CD8-positive, alpha-beta memory T cell (primary cell): ENCODE results near the gene HRCT1. TPM values are rescaled to one million over a fixed set of nuclear protein-coding genes. Genes with fewer than 3 reads are reported as not detected.

Experiments used
- CTCF ChIA-PET: fragments of 350-600 bp; sonication (Branson Sonifier 250); formaldehyde crosslinking; loops from one replicate; lab custom pipeline; 2021; ENCODE audit warnings: antibody characterized with exemption; lab: Charles Lee
- POLR2A ChIA-PET: fragments of 350-600 bp; sonication (Branson Sonifier 250); formaldehyde crosslinking; loops from one replicate; lab custom pipeline; 2021; ENCODE audit warnings: antibody characterized with exemption; lab: Charles Lee
- DNase-seq, 5 donors: peaks; one replicate each; pipeline versions ENCODE4 v3.0.0 to v3.0.0-alpha.2; 2020 to 2022; ENCODE audit warnings: mixed read lengths in 1 of 5
- H3K27ac ChIP-seq: one replicate; pipeline ENCODE4 v1.7.0; 2013; ENCODE audit warnings: low read depth, mild to moderate bottlenecking, low read length, moderate library complexity
- H3K27me3 ChIP-seq: 2 replicates; pipeline ENCODE4 v1.7.0; 2013; ENCODE audit warnings: low read length, mild to moderate bottlenecking; ENCODE audit not compliant: insufficient read depth, poor library complexity, severe bottlenecking
- H3K36me3 ChIP-seq: 2 replicates; pipeline ENCODE4 v1.7.0; 2013; ENCODE audit warnings: mild to moderate bottlenecking, low read length, moderate library complexity; ENCODE audit not compliant: insufficient read depth
- H3K4me1 ChIP-seq: 2 replicates; pipeline ENCODE4 v1.7.0; 2013; ENCODE audit warnings: mild to moderate bottlenecking, low read length, moderate library complexity; ENCODE audit not compliant: insufficient read depth
- H3K4me3 ChIP-seq: 2 replicates; pipeline ENCODE4 v1.7.0; 2013; ENCODE audit warnings: mild to moderate bottlenecking, low read length
- H3K9me3 ChIP-seq: 2 replicates; pipeline ENCODE4 v1.7.0; 2013; ENCODE audit warnings: mild to moderate bottlenecking, low read length
- H3K27ac Mint-ChIP-seq, 8 donors: one replicate each; pipeline ENCODE4 v1.8.0; 2020 to 2021; ENCODE audit warnings: mixed read lengths in 8 of 8, mild to moderate bottlenecking in 6 of 8, inconsistent platforms in 3 of 8, moderate library complexity in 3 of 8
- H3K27me3 Mint-ChIP-seq, 2 donors: one replicate each; pipeline ENCODE4 v1.8.0; 2020 to 2021; ENCODE audit warnings: mixed read lengths in 2 of 2, mild to moderate bottlenecking in 1 of 2, moderate library complexity in 1 of 2
- H3K36me3 Mint-ChIP-seq, 3 donors: one replicate each; pipeline ENCODE4 v1.8.0; 2020 to 2021; ENCODE audit warnings: mixed read lengths in 3 of 3, inconsistent platforms in 1 of 3, mild to moderate bottlenecking in 1 of 3
- H3K4me1 Mint-ChIP-seq, 3 donors: one replicate each; pipeline ENCODE4 v1.8.0; 2020 to 2021; ENCODE audit warnings: mixed read lengths in 3 of 3, inconsistent platforms in 1 of 3, mild to moderate bottlenecking in 1 of 3
- H3K4me3 Mint-ChIP-seq, 7 donors: one replicate each; pipeline ENCODE4 v1.8.0; 2020 to 2021; ENCODE audit warnings: mixed read lengths in 7 of 7, mild to moderate bottlenecking in 6 of 7, moderate library complexity in 4 of 7, inconsistent platforms in 2 of 7
- H3K9me3 Mint-ChIP-seq, 5 donors: one replicate each; pipeline ENCODE4 v1.8.0; 2020 to 2022; ENCODE audit warnings: mixed read lengths in 5 of 5, mild to moderate bottlenecking in 3 of 5, moderate library complexity in 2 of 5, inconsistent platforms in 1 of 5
- polyA plus RNA-seq: library from polyadenylated mRNA; unstranded; fragments of 300-500 nt; fragmentation: Illumina TruSeq; gene quantifications from one replicate; pipeline ENCODE4 v1.2.3, GENCODE V29; 2021
- total RNA-seq, 2 experiments: library from RNA; stranded (reverse); gene quantifications; one replicate each; pipeline ENCODE4 v1.2.3, GENCODE V29; 2021

HRCT1 gene
- total and polyA plus RNA-seq, 3 experiments from 2014 or later, result not detected

DNA sequence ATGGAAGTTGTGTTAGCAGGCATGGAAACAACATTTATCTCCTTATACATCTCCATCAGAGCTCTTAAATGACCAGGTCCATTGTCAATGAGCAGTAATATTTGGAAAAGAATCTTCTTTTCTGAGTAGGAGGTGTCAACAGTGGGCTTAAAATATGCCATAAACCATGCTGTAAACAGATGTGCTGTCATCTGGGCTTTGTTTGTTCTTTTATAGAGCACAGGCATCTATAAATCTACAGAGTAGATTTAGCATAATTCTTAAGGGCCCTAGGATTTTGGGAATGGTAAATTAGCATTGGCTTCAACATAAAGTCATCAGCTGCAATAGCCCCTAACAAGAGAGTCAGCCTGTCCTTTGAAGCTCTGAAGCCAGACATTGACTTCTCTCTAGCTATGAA, 7.7 kb upstream of the HRCT1 start:
- Mint-ChIP-seq H3K4me3 (no peak overlapping the region), H3K27ac (no peak overlapping the region), H3K27me3 (peaks cover 8 to 57% of the 10 kb centered on the region in 2 donors), H3K4me1 (peaks cover 0 to 6% (median 5%) of the 10 kb centered on the region in 3 donors), H3K9me3 (no peaks in the 10 kb centered on the region), H3K36me3 (no peaks in the 10 kb centered on the region)
- H3K4me3 ChIP-seq, result no peak overlapping the region
- no peaks in the 10 kb centered on the region for H3K27me3 ChIP-seq
- H3K36me3 ChIP-seq, result no peaks in the 10 kb centered on the region
- DNase-seq, result no peak
- no peak overlapping the region for H3K27ac ChIP-seq
- CTCF ChIA-PET, result interaction anchor here (1.0 to 1.4 kb wide), 3 partner anchors 9 to 63 kb away, joined by 3 read pairs; no protein-coding TSS in a partner anchor
- H3K9me3 ChIP-seq, result no peaks in the 10 kb centered on the region
- POLR2A ChIA-PET, result no interaction called here
- peaks cover 7% of the 10 kb centered on the region for H3K4me1 ChIP-seq

- Histone ChIP-seq H3K27me3 (no peaks in the 10 kb centered on the region), H3K4me1 (peaks cover 10% of the 10 kb centered on the region), H3K4me3 (no peak overlapping the region), H3K27ac (no peak overlapping the region), H3K9me3 (no peaks in the 10 kb centered on the region), H3K36me3 (no peaks in the 10 kb centered on the region)
- Mint-ChIP-seq H3K4me1 (peaks cover 0 to 6% (median 5%) of the 10 kb centered on the region in 3 donors), H3K36me3 (no peaks in the 10 kb centered on the region), H3K9me3 (no peaks in the 10 kb centered on the region), H3K27me3 (peaks cover 8 to 50% of the 10 kb centered on the region in 2 donors), H3K27ac (no peak overlapping the region), H3K4me3 (no peak overlapping the region)
- CTCF ChIA-PET, result interaction anchor here (1.0 to 1.1 kb wide), 2 partner anchors 12 to 46 kb away, joined by 3 to 5 read pairs; no protein-coding TSS in a partner anchor
- POLR2A ChIA-PET, result no interaction called here
- no peak for DNase-seq
Measured at GRCh38 chr9:35899021-35899420, 7.0 kb upstream of the HRCT1 start.

DNA sequence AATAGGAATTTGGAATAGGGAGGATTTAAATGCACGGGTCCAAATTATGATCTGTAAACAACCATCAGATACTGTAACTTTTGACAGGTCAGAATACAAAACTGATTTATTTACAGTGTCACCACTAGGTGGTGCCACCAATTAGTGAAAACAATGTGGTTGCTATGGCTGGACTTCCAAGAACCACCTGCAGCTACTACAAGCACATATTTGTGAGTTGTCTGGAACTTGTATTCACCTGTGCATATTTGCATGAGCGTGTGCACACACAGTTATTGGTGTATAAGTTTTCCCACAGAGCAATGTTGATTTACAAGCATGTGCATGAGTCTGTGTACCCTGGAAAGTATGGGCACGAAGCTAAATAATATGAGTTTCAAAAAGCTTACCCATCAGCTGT, 3.0 kb upstream of the HRCT1 start:
- Mint-ChIP-seq H3K27me3 (peaks cover 5 to 27% of the 10 kb centered on the region in 2 donors), H3K27ac (no peak overlapping the region), H3K36me3 (no peaks in the 10 kb centered on the region), H3K4me1 (peaks cover under 1 to 17% (median 7%) of the 10 kb centered on the region in 3 donors), H3K9me3 (no peaks in the 10 kb centered on the region), H3K4me3 (no peak overlapping the region)
- ChIA-PET POLR2A (no interaction called here), CTCF (interaction anchor here (0.8 to 2.3 kb wide), 12 partner anchors 9 to 120 kb away, joined by 3 to 27 read pairs (median 4); no protein-coding TSS in a partner anchor)
- no peak overlapping the region for H3K27ac ChIP-seq
- no peaks in the 10 kb centered on the region for H3K36me3 ChIP-seq
- no peaks in the 10 kb centered on the region for H3K27me3 ChIP-seq
- peaks cover 24% of the 10 kb centered on the region for H3K4me1 ChIP-seq
- H3K4me3 ChIP-seq, result no peak overlapping the region
- DNase-seq, result peak in 2 of 5 donors; percentile 37 to 54
- no peaks in the 10 kb centered on the region for H3K9me3 ChIP-seq

GRCh38 chr9:35904338-35904737, 1.7 kb upstream of the HRCT1 start:
- Mint-ChIP-seq H3K36me3 (no peaks in the 10 kb centered on the region), H3K9me3 (no peaks in the 10 kb centered on the region), H3K27ac (no peak overlapping the region), H3K4me1 (peaks cover 10 to 30% (median 19%) of the 10 kb centered on the region in 3 donors), H3K27me3 (peaks cover 5 to 20% of the 10 kb centered on the region in 2 donors), H3K4me3 (no peak overlapping the region)
- Histone ChIP-seq H3K27ac (no peak overlapping the region), H3K36me3 (no peaks in the 10 kb centered on the region), H3K4me1 (peaks cover 37% of the 10 kb centered on the region), H3K9me3 (no peaks in the 10 kb centered on the region), H3K27me3 (no peaks in the 10 kb centered on the region), H3K4me3 (no peak overlapping the region)
- DNase-seq, result no peak
- ChIA-PET POLR2A (no interaction called here), CTCF (interaction anchor here (2.3 kb wide), 1 partner anchor 41 kb away, joined by 27 read pairs; no protein-coding TSS in a partner anchor)

- H3K27ac Mint-ChIP-seq, result no peak overlapping the region
- no peak overlapping the region for H3K27ac ChIP-seq
Measured at GRCh38 chr9:35905051-35905781, 786 bp upstream of the HRCT1 start.

GRCh38 chr9:35906923-35907699, 1.1 kb downstream of the HRCT1 start:
- H3K27me3 Mint-ChIP-seq, result peaks cover 2 to 9% of the 10 kb centered on the region in 2 donors
- POLR2A ChIA-PET, result no interaction called here
- H3K4me3 Mint-ChIP-seq, result peak overlapping the region in 1 of 7 donors; percentile 61

More at GRCh38 chr9:35905051-35905781, 786 bp upstream of the HRCT1 start:
- DNase-seq, result no peak
- POLR2A ChIA-PET, result no interaction called here
- Histone ChIP-seq H3K9me3 (no peaks in the 10 kb centered on the region), H3K36me3 (no peaks in the 10 kb centered on the region), H3K27me3 (no peaks in the 10 kb centered on the region), H3K4me3 (no peak overlapping the region), H3K4me1 (peaks cover 46% of the 10 kb centered on the region)
- Mint-ChIP-seq H3K9me3 (no peaks in the 10 kb centered on the region), H3K4me3 (no peak overlapping the region), H3K4me1 (peaks cover 13 to 38% (median 24%) of the 10 kb centered on the region in 3 donors), H3K36me3 (no peaks in the 10 kb centered on the region), H3K27me3 (peaks cover 5 to 19% of the 10 kb centered on the region in 2 donors)
- CTCF ChIA-PET, result no interaction called here

DNA sequence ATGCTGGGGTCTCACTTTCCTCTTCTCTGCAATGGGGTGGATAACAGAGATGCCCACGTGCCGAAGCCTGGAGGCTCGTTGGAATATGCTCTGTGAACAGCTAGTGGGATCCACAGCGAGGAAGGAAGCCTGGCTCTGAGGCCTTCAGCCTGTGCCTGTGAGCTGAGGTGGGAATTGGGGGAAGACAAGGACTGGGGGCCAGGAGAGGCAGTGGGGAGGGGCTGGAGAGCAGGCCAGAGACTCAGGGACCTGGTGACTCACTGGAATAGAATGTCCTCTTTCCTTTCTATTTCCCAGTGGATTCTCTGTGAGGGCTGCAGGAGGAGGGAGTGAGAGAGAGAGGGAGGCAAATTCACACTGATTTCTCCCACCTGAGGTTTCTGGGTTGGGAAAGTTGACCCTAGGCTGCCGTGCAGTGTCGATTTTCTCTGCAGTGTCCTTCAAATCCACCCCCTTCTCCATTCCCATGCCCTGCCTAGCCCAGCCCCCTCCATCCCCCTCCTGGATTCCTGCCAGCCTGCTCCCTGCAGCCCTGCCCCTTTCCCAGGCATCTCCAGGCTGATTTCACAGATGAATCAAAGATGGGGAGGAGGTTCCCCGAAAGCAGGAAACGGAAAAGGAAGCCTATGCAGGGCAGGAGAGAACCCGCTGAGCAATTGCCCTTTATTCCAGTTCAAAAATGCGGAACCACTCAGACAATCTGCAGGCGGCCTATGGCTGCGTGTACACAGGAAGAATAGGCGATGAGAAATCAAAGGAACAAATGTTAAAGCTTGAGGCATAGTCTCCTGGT, 1.9 kb downstream of the HRCT1 start:
- peaks cover 68% of the 10 kb centered on the region for H3K4me1 ChIP-seq
- Mint-ChIP-seq H3K36me3 (no peaks in the 10 kb centered on the region), H3K4me3 (peak overlapping the region in 1 of 7 donors; percentile 61), H3K4me1 (peaks cover 30 to 60% (median 39%) of the 10 kb centered on the region in 3 donors), H3K27me3 (peaks cover under 1 to 3% of the 10 kb centered on the region in 2 donors), H3K27ac (peak overlapping the region in 3 of 8 donors; percentile 12 to 66 (median 51)), H3K9me3 (no peaks in the 10 kb centered on the region)
- ChIA-PET POLR2A (no interaction called here), CTCF (interaction anchor here (0.9 kb wide), 1 partner anchor 10 kb away, joined by 3 read pairs; no protein-coding TSS in a partner anchor)
- no peak overlapping the region for H3K27ac ChIP-seq
- H3K27me3 ChIP-seq, result no peaks in the 10 kb centered on the region
- H3K36me3 ChIP-seq, result no peaks in the 10 kb centered on the region
- DNase-seq, result no peak
- no peak overlapping the region for H3K4me3 ChIP-seq
- no peaks in the 10 kb centered on the region for H3K9me3 ChIP-seq

More at GRCh38 chr9:35906923-35907699, 1.1 kb downstream of the HRCT1 start:
- no peak for DNase-seq
- CTCF ChIA-PET, result interaction anchor here (0.9 kb wide), 1 partner anchor 9 kb away, joined by 3 read pairs; no protein-coding TSS in a partner anchor
- Histone ChIP-seq H3K27me3 (no peaks in the 10 kb centered on the region), H3K4me1 (peaks cover 64% of the 10 kb centered on the region), H3K27ac (no peak overlapping the region), H3K4me3 (no peak overlapping the region), H3K36me3 (no peaks in the 10 kb centered on the region), H3K9me3 (no peaks in the 10 kb centered on the region)
- Mint-ChIP-seq H3K4me1 (peaks cover 27 to 57% (median 40%) of the 10 kb centered on the region in 3 donors), H3K9me3 (no peaks in the 10 kb centered on the region), H3K36me3 (no peaks in the 10 kb centered on the region), H3K27ac (peak overlapping the region in 1 of 8 donors; percentile 19)
